IPS-20b (cell line): ENCODE data around the gene PPP1R12B.
"Not testable (repeated sequence)": the region's sequence is repeated elsewhere in the genome, so short reads cannot be mapped to it uniquely, and the experiment has no call there.

Experiments
- H3K27ac ChIP-seq: one replicate; pipeline ENCODE4 v1.5.1; 2013; ENCODE audit warnings: low read length
- H3K27me3 ChIP-seq: 2 replicates; pipeline ENCODE4 v1.6.1; 2013; ENCODE audit warnings: mild to moderate bottlenecking, low read length, inconsistent platforms; ENCODE audit not compliant: insufficient read depth
- H3K36me3 ChIP-seq: 2 replicates; pipeline ENCODE4 v1.6.1; 2013; ENCODE audit warnings: low read depth, mild to moderate bottlenecking, inconsistent platforms, low read length, moderate library complexity; ENCODE audit not compliant: insufficient read depth
- H3K4me1 ChIP-seq: 2 replicates; pipeline ENCODE4 v1.6.1; 2013; ENCODE audit warnings: mild to moderate bottlenecking, control low read depth, inconsistent platforms, low read length, moderate library complexity; ENCODE audit not compliant: insufficient read depth
- H3K4me3 ChIP-seq: 2 replicates; pipeline ENCODE4 v1.5.1; 2013; ENCODE audit warnings: mild to moderate bottlenecking, low read length, inconsistent platforms
- H3K9ac ChIP-seq: 2 replicates; pipeline ENCODE4 v1.6.1; 2013; ENCODE audit warnings: low read depth, mild to moderate bottlenecking, inconsistent platforms, low read length, moderate library complexity
- H3K9me3 ChIP-seq: 2 replicates; pipeline ENCODE4 v1.6.1; 2013; ENCODE audit warnings: mild to moderate bottlenecking, low read depth, low read length, inconsistent platforms; ENCODE audit not compliant: insufficient read depth

PPP1R12B gene

GRCh38 chr1:202459470-202460142 lies 111.1 kb downstream of the PPP1R12B start:
- H3K27me3 ChIP-seq, H3K4me3 ChIP-seq, H3K27ac ChIP-seq, H3K36me3 ChIP-seq, H3K9ac ChIP-seq, H3K9me3 ChIP-seq: not testable (repeated sequence)
- H3K4me1 ChIP-seq = peaks cover 11% of the 10 kb centered on the region; the same call in 1 of the 2 replicates

GRCh38 chr1:202460143-202460495 lies 111.6 kb downstream of the PPP1R12B start:
- peaks cover 11% of the 10 kb centered on the region; the same call in 1 of the 2 replicates for H3K4me1 ChIP-seq
- not testable (repeated sequence) for H3K9ac ChIP-seq, H3K9me3 ChIP-seq, H3K27ac ChIP-seq, H3K36me3 ChIP-seq, H3K27me3 ChIP-seq, H3K4me3 ChIP-seq

GRCh38 chr1:202462342-202463076 lies 114.0 kb downstream of the PPP1R12B start:
- no peak overlapping the region for H3K4me3 ChIP-seq
- no peak overlapping the region; the same call in 1 of the 2 replicates for H3K9ac ChIP-seq
- H3K27me3 ChIP-seq = no peaks in the 10 kb centered on the region
- no peaks in the 10 kb centered on the region for H3K9me3 ChIP-seq
- H3K27ac ChIP-seq = no peak overlapping the region
- no peaks in the 10 kb centered on the region for H3K36me3 ChIP-seq
- peaks cover 16% of the 10 kb centered on the region for H3K4me1 ChIP-seq

- H3K36me3 ChIP-seq, H3K4me3 ChIP-seq, H3K27ac ChIP-seq, H3K9ac ChIP-seq, H3K9me3 ChIP-seq, H3K27me3 ChIP-seq: not testable (repeated sequence)
- H3K4me1 ChIP-seq = peaks cover 14% of the 10 kb centered on the region
Observed at GRCh38 chr1:202464153-202464742, 115.7 kb downstream of the PPP1R12B start.

GRCh38 chr1:202465644-202466270 lies 117.3 kb downstream of the PPP1R12B start:
- not testable (repeated sequence) for H3K27me3 ChIP-seq, H3K4me3 ChIP-seq, H3K9ac ChIP-seq, H3K27ac ChIP-seq, H3K9me3 ChIP-seq, H3K36me3 ChIP-seq
- H3K4me1 ChIP-seq = peaks cover 14% of the 10 kb centered on the region; the same call in 1 of the 2 replicates

GRCh38 chr1:202466339-202466738 lies 117.8 kb downstream of the PPP1R12B start:
- not testable (repeated sequence) for H3K9ac ChIP-seq, H3K9me3 ChIP-seq, H3K27me3 ChIP-seq, H3K27ac ChIP-seq, H3K36me3 ChIP-seq, H3K4me3 ChIP-seq
- H3K4me1 ChIP-seq = peaks cover 14% of the 10 kb centered on the region; the same call in 1 of the 2 replicates

GRCh38 chr1:202467381-202467780 lies 118.9 kb downstream of the PPP1R12B start:
- H3K4me1 ChIP-seq = peaks cover 12% of the 10 kb centered on the region; the same call in 1 of the 2 replicates
- H3K9me3 ChIP-seq, H3K27ac ChIP-seq, H3K27me3 ChIP-seq, H3K9ac ChIP-seq, H3K4me3 ChIP-seq, H3K36me3 ChIP-seq: not testable (repeated sequence)

- not testable (repeated sequence) for H3K4me3 ChIP-seq, H3K9me3 ChIP-seq, H3K27me3 ChIP-seq, H3K4me1 ChIP-seq, H3K27ac ChIP-seq, H3K9ac ChIP-seq, H3K36me3 ChIP-seq
Observed at GRCh38 chr1:202468695-202469094, 120.2 kb downstream of the PPP1R12B start.

GRCh38 chr1:202469123-202469522 lies 120.6 kb downstream of the PPP1R12B start:
- H3K36me3 ChIP-seq, H3K9ac ChIP-seq, H3K4me3 ChIP-seq, H3K9me3 ChIP-seq, H3K27me3 ChIP-seq, H3K4me1 ChIP-seq, H3K27ac ChIP-seq: not testable (repeated sequence)

- H3K36me3 ChIP-seq = no peaks in the 10 kb centered on the region
- no peak overlapping the region for H3K4me3 ChIP-seq
- H3K9me3 ChIP-seq = no peaks in the 10 kb centered on the region
- no peaks in the 10 kb centered on the region for H3K27me3 ChIP-seq
- H3K9ac ChIP-seq = no peak overlapping the region
- peaks cover 3% of the 10 kb centered on the region; the same call in 1 of the 2 replicates for H3K4me1 ChIP-seq
- no peak overlapping the region for H3K27ac ChIP-seq
Observed at GRCh38 chr1:202471246-202471645, 122.7 kb downstream of the PPP1R12B start.

GRCh38 chr1:202472347-202473124 lies 124.0 kb downstream of the PPP1R12B start:
- not testable (repeated sequence) for H3K4me1 ChIP-seq, H3K27ac ChIP-seq, H3K27me3 ChIP-seq, H3K4me3 ChIP-seq, H3K36me3 ChIP-seq, H3K9ac ChIP-seq, H3K9me3 ChIP-seq
